Lower leg skin (tissue), 4 donors: Measurements from ENCODE around the gene CGA. TPM values are rescaled to one million over a fixed set of nuclear protein-coding genes. Genes with fewer than 3 reads are reported as not detected.

ENCODE experiments used
- total RNA-seq, 4 donors: library from RNA; depleted of rRNA; stranded (reverse); fragments of >200 nt; gene quantifications; one replicate each; pipeline ENCODE4 v1.1.0, GENCODE V29; 2016

Gene CGA
- total RNA-seq, 4 donors from 2014 or later, result 0.59 to 5.9 (median 3.4) TPM

Other genes starting within 250 kb of the CGA start
- under 1 TPM in 1 of 4 donors, not detected in 3; 0.10 TPM for gene HTR1E, start 157.6 kb downstream of the CGA start, total RNA-seq
- gene ZNF292, start 60.5 kb upstream of the CGA start, total RNA-seq, result 10 to 100 TPM; 28.5 to 46.8 (median 36.9) TPM
- 1 to 10 TPM; 3.1 to 6.2 (median 4.5) TPM for gene SMIM8, start 227.5 kb upstream of the CGA start, total RNA-seq
- gene GJB7, start 234.2 kb upstream of the CGA start, total RNA-seq, result under 1 TPM in 1 of 4 donors, not detected in 3; 0.10 TPM
- 1 to 10 TPM in 2 of 4 donors, under 1 TPM in 1, not detected in 1; 0.84 to 1.9 (median 1.3) TPM for gene C6orf163, start 249.7 kb upstream of the CGA start, total RNA-seq